ENCODE results near the gene RBBP4. TPM values are rescaled to one million over a fixed set of nuclear protein-coding genes. Genes with fewer than 3 reads are reported as not detected.

Gene RBBP4
- total and polyA plus RNA-seq, 2 of the 13 experiments (the other 11 are each of a cell fraction or from before 2014, with no cell fraction given) = 64.4 to 166 TPM

- no TSS peak for BruUV-seq (replicated peaks)
- no peaks in the 10 kb centered on the region for H3K9me3 ChIP-seq (ENCODE audit: low read length)
- no peak overlapping the region for H3K4me3 ChIP-seq (replicated peaks in 1 of 3; ENCODE audit: insufficient read depth in 1 of 3, low read depth in 2 of 3, low read length in 3 of 3)
- no peak overlapping the region for H2AFZ ChIP-seq (ENCODE audit: low read length)
- POLR2A ChIA-PET = interaction anchor here (1.1 to 4.4 kb wide), 9 partner anchors 17 to 104 kb away, joined by 3 to 51 read pairs (median 9); partner anchors contain the start of genes RBBP4, S100PBP and YARS1
- 84% methylated on average over 10 of the region's 10 CpGs for WGBS (ENCODE audit: low lambda C conversion rate)
- H3K4me1 ChIP-seq (ENCODE audit: insufficient read depth, low read length) = peaks cover 82% of the 10 kb centered on the region
- no peaks in the 10 kb centered on the region for H4K20me1 ChIP-seq (ENCODE audit: insufficient read depth, low read length)
- DNase-seq (ENCODE audit: low spot score) (no peak), FAIRE-seq (no peak), ATAC-seq (no peak)
- intact Hi-C loops (cut with micrococcal nuclease; ENCODE audit: unreplicated experiment) = loop anchor here (2.0 to 10.0 kb wide), 2 partner anchors 18 to 162 kb away; partner anchors contain the start of gene FNDC5
- H3K9ac ChIP-seq (ENCODE audit: insufficient read depth, low read depth, low read length) = no peak overlapping the region
- CTCF ChIA-PET (ENCODE audit: low intra/inter-chr PET ratio, low total read pairs) = interaction anchor here (1.3 to 4.2 kb wide), 4 partner anchors 28 to 193 kb away, joined by 3 to 88 read pairs (median 12); a partner anchor contains a TSS
- no peak overlapping the region for H3K4me2 ChIP-seq (ENCODE audit: low read depth, low read length)
- in situ Hi-C loops (cut with HindIII; ENCODE audit: extremely low pct_ligation_motif_present, low pct_unique_long_range_greater_than_20kb) = loop anchor here (5.0 kb wide), 1 partner anchor 54 kb away; no protein-coding TSS in a partner anchor
- H3K27me3 ChIP-seq (ENCODE audit: control insufficient read depth in 1 of 2, insufficient read depth in 2 of 2, low read length in 2 of 2) = no peaks in the 10 kb centered on the region
- TF ChIP-seq SMYD3 (CRISPR knock-in tag; IDR thresholded peaks at IDR 0.05) = no peak
- no peak for TF ChIP-seq ZNF136 (CRISPR knock-in tag; IDR thresholded peaks at IDR 0.05; ENCODE audit: low read depth)
- TF ChIP-seq ZHX2 (IDR thresholded peaks at IDR 0.05; ENCODE audit: low read depth) = no peak
- no peak for TF ChIP-seq ZHX2 (CRISPR knock-in tag; IDR thresholded peaks at IDR 0.05; ENCODE audit: borderline replicate concordance)
- no peak for TF ChIP-seq YEATS2 (CRISPR knock-in tag; IDR thresholded peaks at IDR 0.05; ENCODE audit: borderline replicate concordance)
- no peak for TF ChIP-seq SMAD3 (CRISPR knock-in tag; IDR thresholded peaks at IDR 0.05)
- TF ChIP-seq PTBP1 (IDR thresholded peaks at IDR 0.05; ENCODE audit: low read depth, low read length, poor library complexity, severe bottlenecking) = no peak
- no peaks in the 10 kb centered on the region for H3K79me2 ChIP-seq (ENCODE audit: insufficient read depth, low read length)
- H3K36me3 ChIP-seq (replicated peaks in 1 of 2; ENCODE audit: control insufficient read depth in 1 of 2, insufficient read depth in 2 of 2, low read length in 2 of 2) = no peaks in the 10 kb centered on the region
- no peak overlapping the region for H3K27ac ChIP-seq (ENCODE audit: extremely low read length, insufficient read depth, low read length)
Observed at GRCh38 chr1:32713081-32713480, 62.1 kb downstream of the RBBP4 start.
